CD4-positive, alpha-beta T cell treated with Interleukin-12 subunit alpha and Interleukin-12 subunit beta, for 1 hour (primary cell): Measurements from ENCODE around the gene APBA2.
A peak's percentile ranks its signal among the peaks of the same experiment; 100 is the strongest.

Experiments
- DNase-seq: peaks from one replicate; pipeline ENCODE4 v3.0.0-alpha.2; 2020

Gene APBA2

GRCh38 chr15:29066838-29067237, 181.1 kb downstream of the APBA2 start:
- DNase-seq, result no peak

- no peak for DNase-seq
These were observed 182.2 kb downstream of the APBA2 start for GRCh38 chr15:29067949-29068348.

GRCh38 chr15:29070471-29071231, 184.9 kb downstream of the APBA2 start:
- DNase-seq, result no peak

- DNase-seq, result no peak
These were observed 185.6 kb downstream of the APBA2 start for GRCh38 chr15:29071232-29071881.

GRCh38 chr15:29071882-29072273, 186.1 kb downstream of the APBA2 start:
- DNase-seq, result no peak

GRCh38 chr15:29072444-29072843, 186.7 kb downstream of the APBA2 start:
- DNase-seq, result no peak

- no peak for DNase-seq
These were observed 188.3 kb downstream of the APBA2 start for GRCh38 chr15:29074045-29074444.

- no peak for DNase-seq
These were observed 192.8 kb downstream of the APBA2 start for GRCh38 chr15:29078541-29078940.

GRCh38 chr15:29079479-29079878, 193.7 kb downstream of the APBA2 start:
- DNase-seq, result no peak

GRCh38 chr15:29081781-29082180, 196.0 kb downstream of the APBA2 start:
- no peak for DNase-seq

- DNase-seq, result no peak
These were observed 197.4 kb downstream of the APBA2 start for GRCh38 chr15:29083161-29083560.

- no peak for DNase-seq
These were observed 198.1 kb downstream of the APBA2 start for GRCh38 chr15:29083858-29084257.

- DNase-seq, result no peak
These were observed 200.2 kb downstream of the APBA2 start for GRCh38 chr15:29086001-29086400.

GRCh38 chr15:29086891-29087290, 201.1 kb downstream of the APBA2 start:
- DNase-seq, result no peak

- DNase-seq, result no peak
These were observed 201.9 kb downstream of the APBA2 start for GRCh38 chr15:29087521-29088285.

- no peak for DNase-seq
These were observed 202.9 kb downstream of the APBA2 start for GRCh38 chr15:29088666-29089065.

GRCh38 chr15:29089731-29090616, 204.2 kb downstream of the APBA2 start:
- peak; percentile 38 for DNase-seq

- DNase-seq, result peak; percentile 53
These were observed 205.1 kb downstream of the APBA2 start for GRCh38 chr15:29090617-29091466.

- no peak for DNase-seq
These were observed 205.9 kb downstream of the APBA2 start for GRCh38 chr15:29091666-29092065.

- DNase-seq, result no peak
These were observed 206.7 kb downstream of the APBA2 start for GRCh38 chr15:29092376-29093064.

- DNase-seq, result no peak
These were observed 207.3 kb downstream of the APBA2 start for GRCh38 chr15:29093065-29093435.
